ENCODE results near the gene IL19.
A peak's percentile ranks its signal among the peaks of the same experiment; 100 is the strongest.

The IL19 gene

DNA sequence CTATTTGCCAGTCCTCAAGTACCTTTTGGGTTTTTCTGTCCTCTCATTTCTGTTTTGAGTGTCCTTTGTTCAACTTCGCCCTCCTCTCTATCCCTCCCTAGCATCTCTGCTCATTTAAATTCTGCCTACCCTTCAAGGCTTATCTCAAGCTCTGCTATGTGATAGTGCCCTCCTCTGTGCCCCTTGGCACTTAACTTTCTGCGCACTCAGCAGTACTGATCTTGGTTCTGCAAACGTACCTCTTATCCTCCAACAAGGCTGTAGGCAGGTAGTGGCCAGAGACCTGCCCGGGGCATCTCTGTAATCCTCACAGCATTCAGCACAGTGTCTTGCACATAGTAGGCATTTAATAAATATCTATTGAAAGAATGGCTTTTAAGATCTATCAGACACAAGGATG lies 89.6 kb downstream of the IL19 start:
- Histone ChIP-seq H3K27me3 (ENCODE audit: low read depth, low read length) (peaks cover 43% of the 10 kb centered on the region), H3K4me1 (ENCODE audit: low read length) (no peaks in the 10 kb centered on the region), H3K4me3 (ENCODE audit: low read length) (no peak overlapping the region), H3K9ac (ENCODE audit: low read length) (no peak overlapping the region), H3K79me2 (ENCODE audit: low read length) (no peaks in the 10 kb centered on the region), H2AFZ (ENCODE audit: low read depth, low read length) (no peak overlapping the region), H3K4me2 (ENCODE audit: low read length) (no peak overlapping the region), H3K27ac (ENCODE audit: low read length) (no peak overlapping the region), H4K20me1 (ENCODE audit: insufficient read depth, low read length) (no peaks in the 10 kb centered on the region), H3K36me3 (replicated peaks; ENCODE audit: low read depth, low read length) (no peaks in the 10 kb centered on the region), H3K9me3 (ENCODE audit: insufficient read depth, low read length) (no peaks in the 10 kb centered on the region)
- TF ChIP-seq EZH2phosphoT487 (IDR thresholded peaks at IDR 0.05; ENCODE audit: low read depth), result no peak
- TF ChIP-seq, protein P1, sequence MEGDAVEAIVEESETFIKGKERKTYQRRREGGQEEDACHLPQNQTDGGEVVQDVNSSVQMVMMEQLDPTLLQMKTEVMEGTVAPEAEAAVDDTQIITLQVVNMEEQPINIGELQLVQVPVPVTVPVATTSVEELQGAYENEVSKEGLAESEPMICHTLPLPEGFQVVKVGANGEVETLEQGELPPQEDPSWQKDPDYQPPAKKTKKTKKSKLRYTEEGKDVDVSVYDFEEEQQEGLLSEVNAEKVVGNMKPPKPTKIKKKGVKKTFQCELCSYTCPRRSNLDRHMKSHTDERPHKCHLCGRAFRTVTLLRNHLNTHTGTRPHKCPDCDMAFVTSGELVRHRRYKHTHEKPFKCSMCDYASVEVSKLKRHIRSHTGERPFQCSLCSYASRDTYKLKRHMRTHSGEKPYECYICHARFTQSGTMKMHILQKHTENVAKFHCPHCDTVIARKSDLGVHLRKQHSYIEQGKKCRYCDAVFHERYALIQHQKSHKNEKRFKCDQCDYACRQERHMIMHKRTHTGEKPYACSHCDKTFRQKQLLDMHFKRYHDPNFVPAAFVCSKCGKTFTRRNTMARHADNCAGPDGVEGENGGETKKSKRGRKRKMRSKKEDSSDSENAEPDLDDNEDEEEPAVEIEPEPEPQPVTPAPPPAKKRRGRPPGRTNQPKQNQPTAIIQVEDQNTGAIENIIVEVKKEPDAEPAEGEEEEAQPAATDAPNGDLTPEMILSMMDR (IDR thresholded peaks at IDR 0.05; ENCODE audit: low read depth, low read length), result no peak

DNA sequence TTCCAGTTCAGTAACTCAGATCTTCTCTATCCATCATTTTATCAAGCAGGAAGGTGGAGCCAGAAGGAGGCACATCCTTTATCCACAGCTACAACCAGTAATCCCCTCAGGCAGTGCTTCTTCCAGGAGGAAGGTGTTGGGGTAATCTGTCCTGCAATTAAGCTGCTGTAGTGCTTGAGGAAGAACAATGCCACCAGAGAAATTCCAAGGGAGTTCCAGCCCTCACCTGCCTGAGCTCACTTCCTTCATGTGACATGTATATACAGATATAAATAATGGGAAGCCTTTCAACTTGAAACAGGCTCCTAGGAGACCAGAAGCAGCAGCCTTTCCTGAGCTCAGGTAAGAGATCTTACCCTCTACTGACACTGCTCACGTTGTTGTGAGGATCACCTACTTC lies 92.7 kb downstream of the IL19 start:
- Histone ChIP-seq H3K36me3 (replicated peaks; ENCODE audit: low read depth, low read length) (no peaks in the 10 kb centered on the region), H3K27ac (ENCODE audit: low read length) (no peak overlapping the region), H3K9me3 (ENCODE audit: insufficient read depth, low read length) (no peaks in the 10 kb centered on the region), H3K79me2 (ENCODE audit: low read length) (no peaks in the 10 kb centered on the region), H3K9ac (ENCODE audit: low read length) (no peak overlapping the region), H3K4me3 (ENCODE audit: low read length) (no peak overlapping the region), H3K27me3 (ENCODE audit: low read depth, low read length) (peaks cover 71% of the 10 kb centered on the region), H2AFZ (ENCODE audit: low read depth, low read length) (no peak overlapping the region), H3K4me2 (ENCODE audit: low read length) (no peak overlapping the region), H3K4me1 (ENCODE audit: low read length) (no peaks in the 10 kb centered on the region), H4K20me1 (ENCODE audit: insufficient read depth, low read length) (no peaks in the 10 kb centered on the region)
- TF ChIP-seq, protein P1 (IDR thresholded peaks at IDR 0.05; ENCODE audit: low read depth, low read length), result no peak
- TF ChIP-seq EZH2phosphoT487 (IDR thresholded peaks at IDR 0.05; ENCODE audit: low read depth), result no peak

DNA sequence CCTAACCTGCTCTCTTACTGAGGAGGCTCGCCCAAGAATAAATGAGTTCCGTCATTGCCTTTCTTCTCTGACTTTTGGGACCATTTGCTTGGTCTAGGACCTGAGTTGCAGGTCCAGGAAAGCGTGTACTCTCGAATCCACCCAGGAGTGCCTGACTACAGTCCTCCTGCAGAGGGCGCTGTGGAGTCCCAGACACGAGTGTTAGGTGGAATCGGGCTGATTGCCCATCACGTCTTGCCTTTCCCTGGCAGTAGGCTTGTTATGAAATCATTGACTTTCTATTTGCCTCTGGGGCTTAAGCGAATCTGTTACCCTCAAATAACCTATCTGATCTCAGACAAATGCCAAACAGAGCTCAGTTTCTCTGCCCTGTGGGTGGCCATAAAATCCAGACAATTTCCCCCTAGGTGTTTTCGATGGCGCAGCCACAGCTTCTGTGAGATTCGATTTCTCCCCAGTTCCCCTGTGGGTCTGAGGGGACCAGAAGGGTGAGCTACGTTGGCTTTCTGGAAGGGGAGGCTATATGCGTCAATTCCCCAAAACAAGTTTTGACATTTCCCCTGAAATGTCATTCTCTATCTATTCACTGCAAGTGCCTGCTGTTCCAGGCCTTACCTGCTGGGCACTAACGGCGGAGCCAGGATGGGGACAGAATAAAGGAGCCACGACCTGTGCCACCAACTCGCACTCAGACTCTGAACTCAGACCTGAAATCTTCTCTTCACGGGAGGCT lies 94.5 kb downstream of the IL19 start, which contains the start of gene IL20:
Gene IL20 (plus strand): TSS at position 685 of the 733 bp plus-strand sequence. CDS start 230 bp downstream, outside the sequence.
- peak within 1 kb of the TSS; percentile 31 for H3K4me2 ChIP-seq (ENCODE audit: low read length)
- H3K27ac ChIP-seq (ENCODE audit: low read length), result no peak within 1 kb of the TSS
- no peak within 1 kb of the TSS for H2AFZ ChIP-seq (ENCODE audit: low read depth, low read length)

DNA sequence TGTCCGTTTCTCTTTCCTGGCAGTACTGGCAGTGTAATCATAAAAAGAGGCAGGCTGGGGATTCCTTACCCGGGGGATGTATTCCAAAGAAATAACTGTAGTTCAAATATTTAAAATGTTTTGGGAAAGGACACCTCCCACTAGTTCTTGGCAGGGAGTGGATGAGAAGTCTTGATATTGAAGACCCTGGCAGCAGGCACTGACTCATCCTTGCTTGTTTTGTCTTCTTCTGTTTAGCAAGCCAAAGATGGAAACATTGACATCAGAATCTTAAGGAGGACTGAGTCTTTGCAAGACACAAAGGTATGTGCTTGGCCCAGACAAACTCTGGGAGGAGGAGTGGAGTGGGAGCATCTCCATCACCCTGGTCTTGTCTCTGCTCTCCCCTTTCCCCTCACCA lies 95.5 kb downstream of the IL19 start:
- no peaks in the 10 kb centered on the region for H4K20me1 ChIP-seq (ENCODE audit: insufficient read depth, low read length)
- no peak overlapping the region for H2AFZ ChIP-seq (ENCODE audit: low read depth, low read length)
- no peak for TF ChIP-seq EZH2phosphoT487 (IDR thresholded peaks at IDR 0.05; ENCODE audit: low read depth)
- H3K27ac ChIP-seq (ENCODE audit: low read length), result no peak overlapping the region
- H3K36me3 ChIP-seq (replicated peaks; ENCODE audit: low read depth, low read length), result no peaks in the 10 kb centered on the region
- no peaks in the 10 kb centered on the region for H3K9me3 ChIP-seq (ENCODE audit: insufficient read depth, low read length)
- peaks cover 71% of the 10 kb centered on the region for H3K27me3 ChIP-seq (ENCODE audit: low read depth, low read length)
- no peak overlapping the region for H3K4me2 ChIP-seq (ENCODE audit: low read length)
- no peaks in the 10 kb centered on the region for H3K4me1 ChIP-seq (ENCODE audit: low read length)
- H3K9ac ChIP-seq (ENCODE audit: low read length), result no peak overlapping the region
- H3K4me3 ChIP-seq (ENCODE audit: low read length), result no peak overlapping the region
- H3K79me2 ChIP-seq (ENCODE audit: low read length), result no peaks in the 10 kb centered on the region

More for the DNA sequence above, 94.5 kb downstream of the IL19 start, which contains the start of gene IL20:
- Histone ChIP-seq H3K4me3 (ENCODE audit: low read length) (no peak within 1 kb of the TSS), H4K20me1 (ENCODE audit: insufficient read depth, low read length) (no peaks in the 10 kb centered on the region), H3K9me3 (ENCODE audit: insufficient read depth, low read length) (no peaks in the 10 kb centered on the region), H3K79me2 (ENCODE audit: low read length) (no peaks in the 10 kb centered on the region), H3K9ac (ENCODE audit: low read length) (no peak within 1 kb of the TSS), H3K36me3 (replicated peaks; ENCODE audit: low read depth, low read length) (no peaks in the 10 kb centered on the region), H3K27me3 (ENCODE audit: low read depth, low read length) (peaks cover 71% of the 10 kb centered on the region), H3K4me1 (ENCODE audit: low read length) (no peaks in the 10 kb centered on the region)
- TF ChIP-seq, protein P1 (IDR thresholded peaks at IDR 0.05; ENCODE audit: low read depth, low read length), result peak; percentile 96
- TF ChIP-seq EZH2phosphoT487 (IDR thresholded peaks at IDR 0.05; ENCODE audit: low read depth), result no peak
